Cerebellar cortex (tissue), 1 donor: ENCODE data around the gene RPS4Y2.

ENCODE experiments used
- DNase-seq: peaks from one replicate; pipeline ENCODE4 v3.0.0-alpha.2; 2015; ENCODE audit warnings: low spot score

Gene RPS4Y2

DNA sequence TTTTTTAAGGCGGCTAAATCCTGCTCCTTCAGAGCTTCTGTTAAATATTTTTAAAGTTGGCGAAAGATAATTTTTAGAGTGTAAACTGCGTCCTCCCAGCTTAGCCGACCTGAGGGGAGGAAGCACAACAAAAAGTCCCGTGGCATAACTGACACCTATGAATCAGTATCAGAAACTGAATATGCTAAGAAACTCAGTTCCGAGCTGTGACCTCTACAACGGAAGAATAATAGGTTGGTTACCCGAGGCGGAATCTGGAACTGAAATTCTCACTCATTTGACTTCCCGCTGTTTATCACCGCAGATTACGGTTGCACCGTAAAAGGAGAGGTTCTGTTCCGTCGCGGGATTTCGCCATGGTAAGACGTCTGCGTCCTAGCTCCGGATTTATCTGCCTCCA lies at the start of gene RPS4Y2:
Gene RPS4Y2, plus strand, starts transcription at position 301 of the 400 bp plus-strand sequence. Its CDS starts 56 bp downstream, at position 357.
- DNase-seq = no peak

DNA sequence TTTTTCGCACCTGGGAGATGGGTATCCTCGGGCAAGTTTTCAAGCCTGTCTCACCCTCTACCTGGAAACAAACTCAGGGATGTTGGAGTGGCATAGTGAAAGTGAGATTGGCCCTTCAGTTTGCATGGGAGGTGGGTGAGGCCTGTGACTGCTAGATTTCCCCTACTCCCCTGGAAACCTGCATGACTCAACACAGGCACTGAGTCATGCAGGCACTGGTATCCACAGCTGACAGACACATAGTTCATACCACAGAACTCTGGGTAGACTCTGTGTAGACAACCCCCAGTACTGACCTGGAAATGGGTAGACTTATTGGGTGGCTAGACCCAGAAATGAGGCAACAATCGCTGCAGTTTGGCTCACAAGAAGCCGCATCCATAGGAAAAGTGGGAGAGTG lies 41.5 kb upstream of the RPS4Y2 start:
- no peak for DNase-seq

DNA sequence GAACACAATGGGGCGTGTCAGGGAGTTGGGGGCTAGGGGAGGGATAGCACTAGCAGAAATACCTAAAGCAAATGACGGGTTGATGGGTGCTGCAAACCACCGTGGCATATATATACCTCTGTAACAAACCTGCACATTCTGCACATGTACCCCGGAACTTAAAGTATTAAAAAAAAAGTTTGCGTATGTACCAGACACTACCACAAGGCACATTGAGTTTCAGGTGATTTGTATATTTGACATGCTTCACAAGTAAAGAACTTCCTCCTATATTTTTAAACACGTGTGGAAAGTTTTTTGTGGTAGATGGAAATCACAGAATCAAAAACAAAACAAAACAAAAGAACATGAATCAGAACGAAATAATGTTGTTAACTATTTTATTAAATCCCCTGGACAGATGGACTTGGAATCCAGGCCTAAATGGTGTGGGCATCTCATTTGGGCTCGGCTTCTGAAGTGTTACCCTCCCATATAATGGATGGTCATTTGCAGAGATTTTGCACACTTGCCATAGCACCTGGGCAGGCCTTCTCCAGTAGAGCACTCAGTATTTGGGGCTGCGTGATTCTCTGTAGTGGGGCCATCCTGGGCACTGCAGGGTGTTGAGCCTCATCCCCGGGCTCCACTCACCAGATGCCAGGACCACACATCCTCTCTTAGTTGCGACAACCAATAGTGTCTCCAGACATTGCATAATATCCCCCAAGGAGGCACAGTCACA lies 29.6 kb upstream of the RPS4Y2 start:
- no peak for DNase-seq

DNA sequence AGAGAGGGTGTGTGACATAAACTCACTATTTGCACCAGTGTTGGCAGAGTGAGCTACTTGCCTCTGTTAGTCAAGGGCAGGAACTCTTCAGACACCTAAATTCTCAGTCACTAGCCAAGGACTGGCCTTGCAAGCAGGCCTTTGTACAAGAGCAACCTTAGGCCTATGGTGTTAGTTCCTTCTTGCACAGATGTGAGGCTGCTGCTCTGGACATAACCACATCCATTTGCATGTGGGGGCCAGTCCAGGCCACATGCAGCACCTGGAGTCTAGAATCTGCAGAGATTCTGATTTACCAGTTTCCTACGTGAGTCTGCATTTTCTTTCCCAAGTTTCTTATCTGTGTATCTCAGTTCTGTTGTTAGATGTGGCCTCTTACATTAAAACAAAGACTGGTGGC lies 20.7 kb upstream of the RPS4Y2 start:
- DNase-seq = no peak

DNA sequence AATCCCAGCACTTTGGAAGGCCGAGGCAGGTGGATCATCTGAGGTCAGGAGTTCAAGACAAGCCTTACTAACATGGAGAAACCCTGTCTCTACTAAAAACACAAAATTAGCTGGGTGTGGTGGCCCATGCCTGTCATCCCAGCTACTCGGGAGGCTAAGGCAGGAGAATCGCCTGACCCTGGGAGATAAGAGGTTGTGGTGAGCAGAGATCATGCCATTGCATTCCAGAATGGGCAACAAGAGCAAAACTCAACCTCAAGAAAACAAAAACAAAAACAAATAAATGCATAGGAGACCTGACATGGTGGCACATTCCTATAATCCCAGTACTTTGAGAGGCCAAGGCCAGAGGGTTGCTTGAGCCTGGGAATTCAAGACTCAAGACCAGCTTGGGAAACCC lies 16.1 kb upstream of the RPS4Y2 start:
- DNase-seq = no peak

DNA sequence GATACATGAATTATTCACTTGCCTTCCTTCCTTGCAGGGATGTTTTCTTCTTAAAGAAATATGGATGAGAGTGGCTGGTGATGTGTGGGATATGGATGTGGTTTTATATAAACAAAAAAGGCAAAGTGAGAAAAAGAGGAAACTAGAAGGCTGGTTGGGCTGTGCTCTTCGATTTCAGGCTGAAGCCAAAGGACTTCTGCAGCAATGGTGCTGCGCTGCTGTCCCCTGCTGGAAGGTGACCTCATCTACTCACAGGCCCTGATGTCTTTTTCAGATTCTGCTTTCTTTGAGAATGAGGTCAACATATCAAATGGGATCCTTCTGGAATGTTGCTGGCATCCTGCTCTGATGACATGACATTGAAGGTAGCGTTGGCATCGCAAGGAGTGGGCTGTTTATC lies 15.3 kb upstream of the RPS4Y2 start:
- DNase-seq = no peak

DNA sequence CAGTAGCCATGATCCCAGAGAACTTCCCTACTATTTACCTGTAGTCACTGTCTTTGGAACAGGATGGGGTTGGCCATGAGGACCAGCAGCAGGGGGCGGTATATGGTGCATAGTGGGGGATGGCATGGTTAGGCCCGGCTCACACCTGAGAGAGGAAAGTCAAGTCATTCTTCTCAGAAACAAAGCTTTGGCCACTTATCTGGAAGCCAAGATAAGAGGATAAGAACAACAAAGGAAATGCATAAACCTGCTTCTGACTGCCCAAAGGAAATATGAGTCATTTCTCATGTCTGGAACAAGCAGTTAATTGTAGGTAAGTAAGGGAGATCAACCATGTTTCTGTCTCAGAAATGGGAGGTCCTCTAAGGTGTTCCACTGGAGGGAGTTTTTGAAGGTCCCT lies 10.8 kb upstream of the RPS4Y2 start:
- no peak for DNase-seq

DNA sequence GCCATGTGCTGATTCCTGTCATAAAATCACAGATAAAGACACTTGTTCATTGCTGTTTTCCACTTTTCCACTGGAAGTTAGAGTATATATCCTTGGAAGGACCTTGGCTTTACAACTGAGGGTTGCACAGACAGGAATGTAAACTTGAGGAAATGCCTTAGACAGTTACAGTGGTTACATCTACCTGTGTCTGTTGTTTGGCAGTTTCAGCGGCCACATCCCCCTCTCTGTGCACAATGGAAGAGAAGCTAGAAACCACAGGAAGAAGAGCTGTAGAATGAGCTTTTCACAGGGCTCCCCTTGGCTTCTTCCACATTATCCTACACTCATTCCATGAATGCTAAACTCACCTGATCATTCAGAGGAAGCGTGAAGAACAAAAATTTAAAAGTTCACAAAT lies 9.0 kb upstream of the RPS4Y2 start:
- DNase-seq = no peak

DNA sequence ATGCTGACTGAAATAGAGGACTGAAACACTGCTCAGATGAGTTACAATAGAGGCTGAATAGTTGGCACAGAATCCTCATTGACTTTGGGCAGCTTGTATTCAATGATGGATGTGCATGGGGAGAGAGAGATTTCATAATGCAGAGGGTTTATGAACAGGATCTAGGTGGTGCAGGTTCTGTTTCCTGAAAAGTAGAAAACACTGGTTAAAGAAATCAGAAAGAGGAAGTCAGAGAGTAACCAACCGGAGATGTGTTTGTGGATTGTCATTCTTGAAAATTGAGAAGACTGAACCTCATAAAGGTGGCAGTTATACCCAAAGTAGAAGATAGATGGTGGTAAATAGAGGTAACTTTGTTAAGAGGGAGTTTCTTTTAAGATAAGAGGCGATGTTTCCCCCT lies 8.0 kb downstream of the RPS4Y2 start:
- no peak for DNase-seq

DNA sequence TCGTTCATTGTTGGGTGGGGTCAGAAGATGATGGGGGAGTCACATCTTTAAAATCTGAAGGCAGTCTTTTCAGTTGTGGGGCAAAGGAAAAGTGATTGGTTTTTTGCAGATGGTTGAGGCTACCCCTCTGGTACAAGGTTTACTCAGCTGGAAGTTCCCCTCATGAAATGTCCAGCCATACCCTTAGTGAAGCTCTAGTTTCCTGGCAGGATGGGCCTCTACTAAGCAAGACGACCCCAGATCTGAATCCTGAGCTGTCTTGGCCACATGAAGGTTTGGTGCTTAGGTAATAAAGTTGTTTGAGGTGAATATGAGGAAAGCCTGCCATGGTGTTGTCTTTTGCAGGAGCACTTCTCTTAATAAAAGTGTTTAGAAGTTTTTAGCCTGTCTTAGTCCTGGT lies 9.2 kb downstream of the RPS4Y2 start:
- DNase-seq = no peak

DNA sequence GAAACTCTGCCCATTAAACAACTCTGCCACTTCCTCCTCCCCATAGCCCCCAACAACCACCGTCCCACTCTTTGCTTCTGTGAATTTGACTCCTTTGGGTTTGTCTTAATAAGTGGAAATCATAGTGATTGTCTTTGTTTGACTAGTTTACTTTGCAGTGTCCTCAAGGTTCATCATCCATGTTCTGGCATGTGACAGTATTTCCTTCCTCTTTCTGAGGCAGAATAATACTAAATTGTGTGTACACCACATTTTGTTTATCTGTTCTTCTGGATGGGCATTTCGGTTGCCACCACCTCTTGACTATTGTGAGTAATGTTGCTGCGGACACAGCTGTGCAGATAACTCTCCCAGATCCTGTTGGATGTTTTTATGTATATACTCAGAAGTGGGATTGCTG lies 14.8 kb downstream of the RPS4Y2 start:
- DNase-seq = no peak

DNA sequence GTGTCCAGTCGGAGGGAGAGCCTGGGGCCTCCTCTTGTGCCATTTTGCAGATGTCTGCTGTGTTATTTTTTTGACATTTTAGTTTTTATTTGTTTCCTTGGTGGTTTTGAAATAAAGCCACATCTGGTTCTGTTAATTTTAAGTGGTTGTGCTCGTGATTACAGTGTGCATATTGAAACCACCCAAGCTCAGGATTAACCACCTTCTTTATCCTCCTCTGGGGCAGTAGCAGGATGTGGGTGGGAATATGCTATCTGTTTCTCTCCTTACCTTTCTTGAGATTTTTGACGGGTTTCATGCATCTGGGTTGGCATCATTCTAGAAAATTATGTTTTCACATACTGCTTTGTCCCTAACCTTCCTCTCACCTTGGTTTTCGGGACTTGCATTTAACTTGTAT lies 20.2 kb downstream of the RPS4Y2 start:
- DNase-seq = no peak

DNA sequence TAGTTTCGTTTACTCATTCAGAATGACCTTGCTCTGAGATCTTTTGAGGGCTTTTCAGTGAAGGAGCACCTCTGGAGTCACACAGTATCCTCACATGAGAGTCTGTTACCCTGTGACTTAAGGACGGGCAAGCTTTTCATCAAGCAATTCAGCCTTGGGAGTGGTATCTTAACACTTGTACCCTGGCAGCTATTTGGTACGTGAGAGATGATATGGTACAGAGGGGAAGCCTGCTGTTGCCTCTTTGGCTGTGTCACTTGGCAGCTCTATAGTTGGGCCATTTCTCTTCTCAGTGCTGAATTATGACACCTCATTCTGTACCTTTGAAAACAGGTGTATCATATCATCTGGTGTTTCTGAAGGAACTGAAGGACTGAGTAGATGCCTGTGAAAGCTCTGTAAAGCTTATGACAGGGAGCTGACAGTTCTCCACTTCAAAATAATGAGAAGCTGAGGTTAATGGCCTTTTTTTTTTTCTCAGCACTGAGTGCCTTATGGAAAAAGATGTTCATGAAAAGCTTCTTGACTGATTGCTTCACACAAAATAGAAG lies 24.3 kb downstream of the RPS4Y2 start:
- no peak for DNase-seq

DNA sequence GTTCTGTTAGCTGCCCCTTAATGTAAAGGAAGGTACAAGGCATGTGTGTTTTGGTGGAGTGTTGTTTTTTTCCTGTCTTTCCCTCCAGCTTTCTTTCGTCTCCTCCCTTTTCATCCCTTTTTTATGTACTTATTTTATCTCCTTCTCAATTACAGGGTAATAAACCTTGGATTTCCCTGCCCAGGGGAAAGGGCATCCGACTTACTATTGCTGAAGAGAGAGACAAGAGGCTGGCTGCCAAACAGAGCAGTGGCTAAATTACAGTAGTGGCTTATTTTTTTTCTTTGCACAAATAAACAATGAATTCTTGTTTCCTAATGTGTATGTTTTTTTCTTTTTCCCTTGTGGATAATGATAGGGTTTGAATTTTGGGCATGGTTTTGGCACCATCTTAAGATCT lies 24.9 kb downstream of the RPS4Y2 start:
- DNase-seq = no peak

DNA sequence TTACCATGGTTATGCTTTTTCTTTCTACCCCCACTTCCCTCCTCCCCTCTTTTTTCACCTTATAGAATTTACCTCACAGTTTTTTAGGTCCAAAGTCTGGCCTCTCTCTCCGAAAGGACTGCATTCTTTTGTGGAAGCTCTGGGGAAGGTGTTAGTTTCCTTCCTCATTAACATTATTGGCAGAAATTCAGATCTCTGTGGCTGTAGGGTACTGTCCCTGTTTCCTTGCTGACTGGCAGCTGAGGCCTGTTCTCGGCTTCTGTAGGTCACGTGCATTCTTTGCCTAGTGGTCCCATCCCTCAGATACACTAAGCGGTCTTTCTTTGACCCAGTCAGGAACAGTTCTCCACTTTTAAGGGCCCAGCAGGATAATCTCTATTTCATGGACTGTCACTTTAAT lies 25.5 kb downstream of the RPS4Y2 start:
- no peak for DNase-seq

DNA sequence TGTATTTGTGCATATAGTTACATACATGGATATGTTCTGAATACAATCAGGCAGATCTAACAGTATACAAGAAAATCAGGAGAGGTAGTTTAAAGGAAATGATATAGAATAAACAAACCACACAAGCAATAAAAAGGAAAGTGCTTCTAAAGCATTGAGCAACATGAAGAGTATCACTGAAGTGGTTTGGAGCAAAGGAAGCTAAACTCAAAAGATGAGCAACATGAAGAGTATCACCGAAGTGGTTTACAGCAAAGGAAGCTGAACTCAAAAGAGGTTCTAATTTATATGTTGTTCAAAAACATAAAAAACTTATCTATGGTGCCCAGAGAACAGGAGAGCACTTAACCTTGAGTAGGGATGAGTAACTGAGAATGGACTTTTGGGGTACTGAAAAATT lies 29.1 kb downstream of the RPS4Y2 start:
- no peak for DNase-seq

DNA sequence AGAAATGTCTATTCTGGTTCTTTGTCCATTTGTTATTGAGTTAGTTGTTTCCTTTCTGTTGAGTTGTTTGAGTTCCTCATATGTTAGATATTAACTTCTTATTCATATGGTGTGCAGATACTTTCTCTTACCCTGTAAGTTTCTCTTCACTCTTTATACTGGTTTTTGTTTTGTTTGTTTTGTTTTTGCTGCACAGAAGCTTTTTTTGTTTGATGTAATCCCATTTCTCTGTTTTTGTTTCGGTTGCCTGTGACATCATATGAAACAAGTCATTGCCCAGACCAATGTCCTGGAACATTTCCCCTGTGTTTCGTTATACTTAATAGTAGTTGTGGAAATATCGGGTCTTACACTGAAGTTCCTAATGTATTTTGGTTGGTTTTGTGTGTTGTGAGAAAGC lies 31.2 kb downstream of the RPS4Y2 start:
- DNase-seq = no peak

DNA sequence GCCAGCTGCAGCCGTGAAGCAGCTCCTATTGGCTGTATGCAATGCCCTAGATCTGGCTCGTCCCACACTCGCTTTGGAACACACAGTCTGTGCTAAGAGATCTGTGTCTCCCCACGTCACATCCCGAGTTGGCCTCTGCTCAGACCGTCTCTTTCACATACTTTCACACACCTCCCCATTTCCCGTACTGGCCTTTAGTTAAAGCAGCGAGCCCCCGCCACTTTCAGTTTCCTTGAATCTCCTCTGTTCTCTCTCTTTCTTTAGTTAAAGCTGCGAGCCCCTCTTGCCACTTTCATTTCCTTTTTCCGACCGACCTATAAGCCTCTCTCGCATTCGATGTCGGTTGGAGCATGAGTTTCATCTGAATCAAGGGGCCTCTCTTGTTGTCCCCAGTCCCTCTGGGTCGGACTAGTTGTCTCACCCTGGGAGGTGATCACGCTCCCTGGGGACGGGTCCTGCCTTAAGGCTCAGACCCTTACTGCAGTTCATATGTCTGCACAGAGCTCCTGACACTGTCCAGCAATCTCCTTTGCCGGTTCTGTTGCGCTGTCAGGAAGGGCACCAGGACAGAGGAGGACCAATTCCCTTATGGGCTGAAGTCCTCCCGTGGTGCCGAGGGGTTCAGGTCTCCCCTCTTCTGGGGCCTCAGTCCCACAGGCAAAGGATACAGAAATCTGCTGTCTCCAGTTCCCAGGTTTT lies 42.6 kb downstream of the RPS4Y2 start:
- no peak for DNase-seq

DNA sequence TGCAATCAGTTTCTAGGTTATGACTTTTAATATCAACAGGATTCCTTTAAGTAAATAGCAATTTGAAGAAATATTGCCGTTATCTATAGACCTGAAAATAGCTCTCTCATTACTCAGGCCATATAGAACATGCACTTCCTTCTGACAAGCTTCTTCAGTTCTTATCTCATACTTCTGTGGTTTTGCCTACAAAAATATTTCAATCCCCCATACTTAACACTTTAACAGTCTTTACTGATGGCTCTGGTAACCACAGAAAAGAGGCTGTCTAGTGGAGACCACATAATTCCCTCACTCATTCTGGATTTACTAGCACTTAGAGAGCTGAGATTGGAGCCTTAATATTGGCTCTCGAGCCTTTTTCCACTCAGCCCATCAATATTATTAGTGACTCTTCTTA lies 46.8 kb downstream of the RPS4Y2 start:
- no peak for DNase-seq

DNA sequence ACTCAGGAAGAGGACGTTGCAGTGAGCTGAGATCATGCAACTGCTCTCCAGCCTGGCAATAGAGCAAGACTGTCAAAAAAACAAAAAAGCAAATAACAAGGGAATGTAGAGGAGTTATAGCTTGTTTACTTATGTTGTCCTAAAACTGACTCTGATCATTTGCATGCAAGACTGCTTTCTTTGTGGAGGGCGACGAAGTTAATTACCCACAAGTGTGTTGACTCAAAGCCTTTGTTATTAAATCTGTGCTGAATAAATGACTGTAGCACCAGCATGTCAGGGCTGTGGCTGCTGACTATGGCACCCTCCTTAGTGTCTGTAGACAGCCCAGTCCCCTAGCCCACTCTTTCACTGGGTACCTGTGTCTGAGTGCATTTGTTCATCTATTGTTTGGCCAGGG lies 50.3 kb downstream of the RPS4Y2 start:
- DNase-seq = no peak

DNA sequence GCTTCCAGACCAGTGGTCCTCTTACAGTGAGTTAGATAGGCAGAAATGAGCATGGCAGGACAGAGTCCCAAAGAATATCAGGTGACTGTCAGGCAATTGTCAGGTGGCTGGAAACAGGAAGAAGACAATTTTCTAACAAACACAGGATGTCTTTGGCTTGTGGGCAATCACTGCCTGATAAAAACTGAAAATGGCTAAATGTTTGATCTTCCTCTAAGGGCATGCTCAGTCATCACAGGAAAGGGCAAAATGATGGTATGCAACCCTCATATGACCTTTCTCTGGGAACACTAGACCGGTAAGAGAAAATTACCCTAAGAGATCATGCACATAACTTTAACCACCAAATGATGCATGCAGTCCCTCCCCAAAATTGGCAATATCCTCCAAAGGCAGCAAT lies 57.6 kb downstream of the RPS4Y2 start:
- no peak for DNase-seq

DNA sequence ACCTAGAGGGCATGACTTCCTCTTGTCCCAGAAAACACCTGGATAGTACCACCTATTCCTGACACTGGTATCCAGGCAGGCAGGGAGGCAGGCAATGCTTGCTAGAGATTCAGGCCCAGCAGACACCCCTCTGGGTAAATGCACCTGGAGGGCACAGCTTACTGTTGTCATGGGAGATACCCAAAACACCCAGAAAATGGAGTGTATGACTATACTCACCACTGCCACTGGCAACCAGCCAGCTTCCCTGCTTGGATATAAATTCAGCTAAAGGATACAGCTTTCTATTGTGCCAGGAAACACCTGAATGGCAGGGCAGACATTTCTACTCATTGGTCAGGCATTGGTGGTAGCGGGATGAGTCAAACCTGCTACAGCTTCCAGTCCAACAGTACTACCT lies 58.9 kb downstream of the RPS4Y2 start:
- DNase-seq = no peak

DNA sequence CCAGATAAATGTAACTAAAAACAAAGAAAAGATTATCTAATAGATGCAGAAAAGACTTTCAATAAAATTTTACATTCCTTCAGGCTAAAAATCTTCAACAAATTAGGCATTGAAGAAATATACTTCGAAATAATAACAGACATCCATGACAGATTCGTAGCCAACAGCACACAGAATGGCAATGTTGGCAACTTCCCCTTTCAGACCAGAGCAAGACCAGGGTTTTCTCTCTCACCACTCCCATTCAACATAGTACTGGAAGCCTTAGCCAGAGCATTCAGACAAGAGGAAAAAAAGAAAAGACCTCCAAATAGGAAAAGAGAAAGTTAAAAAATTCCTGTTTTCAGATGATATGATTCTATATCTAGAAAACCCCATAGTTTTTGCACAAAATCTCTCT lies 61.2 kb downstream of the RPS4Y2 start:
- DNase-seq = no peak
